ENCODE measurements around the gene PLIN1.
A peak's percentile ranks its signal among the peaks of the same experiment; 100 is the strongest.

The PLIN1 gene

GRCh38 chr15:89630974-89631901 is 47.9 kb downstream of the PLIN1 start:
- Histone ChIP-seq H3K4me3 (ENCODE audit: low read length in 2 of 2) (no peak overlapping the region), H3K23ac (ENCODE audit: low read depth, low read length, poor library complexity) (peak overlapping the region; percentile 2), H3K79me1 (ENCODE audit: low read depth, low read length) (no peaks in the 10 kb centered on the region), H3K18ac (ENCODE audit: low read length) (no peak overlapping the region), H3K9me3 (replicated peaks in 1 of 2; ENCODE audit: control insufficient read depth in 2 of 2, insufficient read depth in 1 of 2, low read depth in 1 of 2, low read length in 2 of 2) (peaks cover 15 to 31% of the 10 kb centered on the region in 2 donors), H4K91ac (ENCODE audit: low read depth, low read length, poor library complexity) (no peak overlapping the region), H3K4ac (ENCODE audit: low read length) (no peak overlapping the region), H3K14ac (ENCODE audit: low read length) (no peak overlapping the region), H3K36me3 (replicated peaks in 1 of 2; ENCODE audit: control insufficient read depth in 2 of 2, insufficient read depth in 2 of 2, low read length in 2 of 2) (peaks cover 65 to 75% of the 10 kb centered on the region in 2 donors), H2BK5ac (ENCODE audit: low read length) (no peak overlapping the region), H3K4me1 (ENCODE audit: control insufficient read depth in 2 of 2, insufficient read depth in 1 of 2, low read depth in 1 of 2, low read length in 2 of 2) (no peaks in the 10 kb centered on the region), H2BK15ac (ENCODE audit: low read length) (no peak overlapping the region), H2BK12ac (ENCODE audit: low read length) (no peak overlapping the region), H2BK120ac (ENCODE audit: low read depth, low read length) (no peak overlapping the region), H4K8ac (ENCODE audit: low read depth, low read length) (peak overlapping the region; percentile 92), H3K4me2 (ENCODE audit: insufficient read depth, low read length, poor library complexity, severe bottlenecking) (no peak overlapping the region), H3K27ac (replicated peaks; ENCODE audit: low read length) (no peak overlapping the region), H3K9ac (ENCODE audit: low read depth, low read length, poor library complexity) (no peak overlapping the region), H2AFZ (ENCODE audit: low read length) (no peak overlapping the region), H2AK5ac (ENCODE audit: low read depth, low read length) (no peak overlapping the region), H3K27me3 (ENCODE audit: control insufficient read depth in 3 of 3, insufficient read depth in 3 of 3, low read depth in 1 of 3, low read length in 3 of 3) (no peaks in the 10 kb centered on the region)
- WGBS, 2 donors (ENCODE audit: extremely low coverage in 2 of 2, insufficient read length in 2 of 2, insufficient replicate concordance in 1 of 2), result no CpG with 5 or more reads among the region's 30 CpGs
- no peak for DNase-seq (ENCODE audit: low spot score)

GRCh38 chr15:89630260-89630659 is 48.9 kb downstream of the PLIN1 start:
- Histone ChIP-seq H3K36me3 (replicated peaks in 1 of 2; ENCODE audit: control insufficient read depth in 2 of 2, insufficient read depth in 2 of 2, low read length in 2 of 2) (peaks cover 74 to 84% of the 10 kb centered on the region in 2 donors), H3K23ac (ENCODE audit: low read depth, low read length, poor library complexity) (no peak overlapping the region), H3K4ac (ENCODE audit: low read length) (no peak overlapping the region), H4K91ac (ENCODE audit: low read depth, low read length, poor library complexity) (no peak overlapping the region), H3K9ac (ENCODE audit: low read depth, low read length, poor library complexity) (no peak overlapping the region), H2BK15ac (ENCODE audit: low read length) (no peak overlapping the region), H2BK5ac (ENCODE audit: low read length) (no peak overlapping the region), H3K4me2 (ENCODE audit: insufficient read depth, low read length, poor library complexity, severe bottlenecking) (no peak overlapping the region), H3K18ac (ENCODE audit: low read length) (no peak overlapping the region), H3K27me3 (ENCODE audit: control insufficient read depth in 3 of 3, insufficient read depth in 3 of 3, low read depth in 1 of 3, low read length in 3 of 3) (no peaks in the 10 kb centered on the region), H3K9me3 (replicated peaks in 1 of 2; ENCODE audit: control insufficient read depth in 2 of 2, insufficient read depth in 1 of 2, low read depth in 1 of 2, low read length in 2 of 2) (peaks cover 15 to 31% of the 10 kb centered on the region in 2 donors), H2AK5ac (ENCODE audit: low read depth, low read length) (no peak overlapping the region), H4K8ac (ENCODE audit: low read depth, low read length) (peak overlapping the region; percentile 84), H3K4me3 (ENCODE audit: low read length in 2 of 2) (no peak overlapping the region), H2AFZ (ENCODE audit: low read length) (no peak overlapping the region), H3K4me1 (ENCODE audit: control insufficient read depth in 2 of 2, insufficient read depth in 1 of 2, low read depth in 1 of 2, low read length in 2 of 2) (no peaks in the 10 kb centered on the region), H2BK120ac (ENCODE audit: low read depth, low read length) (no peak overlapping the region), H2BK12ac (ENCODE audit: low read length) (no peak overlapping the region), H3K27ac (replicated peaks; ENCODE audit: low read length) (no peak overlapping the region), H3K79me1 (ENCODE audit: low read depth, low read length) (no peaks in the 10 kb centered on the region), H3K14ac (ENCODE audit: low read length) (no peak overlapping the region)
- DNase-seq (ENCODE audit: low spot score), result no peak
- WGBS, 2 donors (ENCODE audit: extremely low coverage in 2 of 2, insufficient read length in 2 of 2, insufficient replicate concordance in 1 of 2), result no CpG with 5 or more reads among the region's 14 CpGs

DNA sequence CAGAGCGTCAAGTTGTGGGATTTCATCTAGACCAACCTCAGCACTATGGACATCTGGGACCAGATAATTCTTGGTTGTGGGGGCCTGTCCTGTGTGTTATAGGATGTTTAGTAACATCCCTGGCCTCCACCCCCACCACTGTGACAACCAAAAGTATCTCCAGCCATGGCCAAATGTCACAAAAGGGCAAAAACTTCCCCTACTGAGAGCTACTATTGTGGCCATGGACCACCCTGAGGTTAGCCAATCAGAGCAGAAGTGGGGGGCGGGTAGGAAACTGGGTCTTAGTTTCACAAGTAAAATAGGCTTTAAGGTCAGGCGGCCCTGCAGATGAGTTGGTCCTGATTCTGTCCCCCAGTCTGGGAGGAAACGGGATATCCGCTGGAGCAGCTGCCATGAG is 49.3 kb downstream of the PLIN1 start:
- no peak overlapping the region for H4K8ac ChIP-seq (ENCODE audit: low read depth, low read length)
- no peak overlapping the region for H2BK15ac ChIP-seq (ENCODE audit: low read length)
- no peak overlapping the region for H3K27ac ChIP-seq (replicated peaks; ENCODE audit: low read length)
- H2AK5ac ChIP-seq (ENCODE audit: low read depth, low read length), result no peak overlapping the region
- H3K14ac ChIP-seq (ENCODE audit: low read length), result no peak overlapping the region
- no peaks in the 10 kb centered on the region for H3K79me1 ChIP-seq (ENCODE audit: low read depth, low read length)
- no CpG with 5 or more reads among the region's 5 CpGs for WGBS, 2 donors (ENCODE audit: extremely low coverage in 2 of 2, insufficient read length in 2 of 2, insufficient replicate concordance in 1 of 2)
- H3K4me3 ChIP-seq (ENCODE audit: low read length in 2 of 2), result no peak overlapping the region
- H3K23ac ChIP-seq (ENCODE audit: low read depth, low read length, poor library complexity), result no peak overlapping the region
- no peak overlapping the region for H2AFZ ChIP-seq (ENCODE audit: low read length)
- H3K9me3 ChIP-seq (replicated peaks in 1 of 2; ENCODE audit: control insufficient read depth in 2 of 2, insufficient read depth in 1 of 2, low read depth in 1 of 2, low read length in 2 of 2), result peaks cover 15 to 31% of the 10 kb centered on the region in 2 donors
- H2BK120ac ChIP-seq (ENCODE audit: low read depth, low read length), result no peak overlapping the region
- H2BK12ac ChIP-seq (ENCODE audit: low read length), result no peak overlapping the region
- H3K4me2 ChIP-seq (ENCODE audit: insufficient read depth, low read length, poor library complexity, severe bottlenecking), result no peak overlapping the region
- no peak overlapping the region for H3K4ac ChIP-seq (ENCODE audit: low read length)
- H3K18ac ChIP-seq (ENCODE audit: low read length), result no peak overlapping the region
- peaks cover 77 to 89% of the 10 kb centered on the region in 2 donors for H3K36me3 ChIP-seq (replicated peaks in 1 of 2; ENCODE audit: control insufficient read depth in 2 of 2, insufficient read depth in 2 of 2, low read length in 2 of 2)
- DNase-seq (ENCODE audit: low spot score), result no peak
- H4K91ac ChIP-seq (ENCODE audit: low read depth, low read length, poor library complexity), result no peak overlapping the region
- no peaks in the 10 kb centered on the region for H3K27me3 ChIP-seq (ENCODE audit: control insufficient read depth in 3 of 3, insufficient read depth in 3 of 3, low read depth in 1 of 3, low read length in 3 of 3)
- H2BK5ac ChIP-seq (ENCODE audit: low read length), result no peak overlapping the region
- no peak overlapping the region for H3K9ac ChIP-seq (ENCODE audit: low read depth, low read length, poor library complexity)
- no peaks in the 10 kb centered on the region for H3K4me1 ChIP-seq (ENCODE audit: control insufficient read depth in 2 of 2, insufficient read depth in 1 of 2, low read depth in 1 of 2, low read length in 2 of 2)

GRCh38 chr15:89628806-89629715 is 50.1 kb downstream of the PLIN1 start:
- no peak overlapping the region for H2BK12ac ChIP-seq (ENCODE audit: low read length)
- no peaks in the 10 kb centered on the region for H3K27me3 ChIP-seq (ENCODE audit: control insufficient read depth in 3 of 3, insufficient read depth in 3 of 3, low read depth in 1 of 3, low read length in 3 of 3)
- WGBS, 2 donors (ENCODE audit: extremely low coverage in 2 of 2, insufficient read length in 2 of 2, insufficient replicate concordance in 1 of 2), result no CpG with 5 or more reads among the region's 30 CpGs
- H3K9ac ChIP-seq (ENCODE audit: low read depth, low read length, poor library complexity), result no peak overlapping the region
- H2BK5ac ChIP-seq (ENCODE audit: low read length), result no peak overlapping the region
- no peak overlapping the region for H3K27ac ChIP-seq (replicated peaks; ENCODE audit: low read length)
- H3K79me1 ChIP-seq (ENCODE audit: low read depth, low read length), result no peaks in the 10 kb centered on the region
- no peaks in the 10 kb centered on the region for H3K4me1 ChIP-seq (ENCODE audit: control insufficient read depth in 2 of 2, insufficient read depth in 1 of 2, low read depth in 1 of 2, low read length in 2 of 2)
- no peak overlapping the region for H4K8ac ChIP-seq (ENCODE audit: low read depth, low read length)
- H3K4me3 ChIP-seq (ENCODE audit: low read length in 2 of 2), result no peak overlapping the region
- H3K4ac ChIP-seq (ENCODE audit: low read length), result no peak overlapping the region
- DNase-seq (ENCODE audit: low spot score), result no peak
- no peak overlapping the region for H3K23ac ChIP-seq (ENCODE audit: low read depth, low read length, poor library complexity)
- peaks cover 85 to 96% of the 10 kb centered on the region in 2 donors for H3K36me3 ChIP-seq (replicated peaks in 1 of 2; ENCODE audit: control insufficient read depth in 2 of 2, insufficient read depth in 2 of 2, low read length in 2 of 2)
- H3K9me3 ChIP-seq (replicated peaks in 1 of 2; ENCODE audit: control insufficient read depth in 2 of 2, insufficient read depth in 1 of 2, low read depth in 1 of 2, low read length in 2 of 2), result peaks cover 15 to 31% of the 10 kb centered on the region in 2 donors
- no peak overlapping the region for H2AK5ac ChIP-seq (ENCODE audit: low read depth, low read length)
- no peak overlapping the region for H4K91ac ChIP-seq (ENCODE audit: low read depth, low read length, poor library complexity)
- H3K4me2 ChIP-seq (ENCODE audit: insufficient read depth, low read length, poor library complexity, severe bottlenecking), result no peak overlapping the region
- no peak overlapping the region for H2BK15ac ChIP-seq (ENCODE audit: low read length)
- no peak overlapping the region for H2BK120ac ChIP-seq (ENCODE audit: low read depth, low read length)
- H3K14ac ChIP-seq (ENCODE audit: low read length), result no peak overlapping the region
- H2AFZ ChIP-seq (ENCODE audit: low read length), result no peak overlapping the region
- no peak overlapping the region for H3K18ac ChIP-seq (ENCODE audit: low read length)
